Cortex of kidney (tissue), 1 donor: ENCODE measurements around the gene ANXA4.
"Not testable (repeated sequence)": the region's sequence is repeated elsewhere in the genome, so short reads cannot be mapped to it uniquely, and the experiment has no call there.

Experiments
- DNase-seq: peaks from one replicate; lab custom pipeline; 2025; lab: John Stamatoyannopoulos, UW

ANXA4 gene

DNA sequence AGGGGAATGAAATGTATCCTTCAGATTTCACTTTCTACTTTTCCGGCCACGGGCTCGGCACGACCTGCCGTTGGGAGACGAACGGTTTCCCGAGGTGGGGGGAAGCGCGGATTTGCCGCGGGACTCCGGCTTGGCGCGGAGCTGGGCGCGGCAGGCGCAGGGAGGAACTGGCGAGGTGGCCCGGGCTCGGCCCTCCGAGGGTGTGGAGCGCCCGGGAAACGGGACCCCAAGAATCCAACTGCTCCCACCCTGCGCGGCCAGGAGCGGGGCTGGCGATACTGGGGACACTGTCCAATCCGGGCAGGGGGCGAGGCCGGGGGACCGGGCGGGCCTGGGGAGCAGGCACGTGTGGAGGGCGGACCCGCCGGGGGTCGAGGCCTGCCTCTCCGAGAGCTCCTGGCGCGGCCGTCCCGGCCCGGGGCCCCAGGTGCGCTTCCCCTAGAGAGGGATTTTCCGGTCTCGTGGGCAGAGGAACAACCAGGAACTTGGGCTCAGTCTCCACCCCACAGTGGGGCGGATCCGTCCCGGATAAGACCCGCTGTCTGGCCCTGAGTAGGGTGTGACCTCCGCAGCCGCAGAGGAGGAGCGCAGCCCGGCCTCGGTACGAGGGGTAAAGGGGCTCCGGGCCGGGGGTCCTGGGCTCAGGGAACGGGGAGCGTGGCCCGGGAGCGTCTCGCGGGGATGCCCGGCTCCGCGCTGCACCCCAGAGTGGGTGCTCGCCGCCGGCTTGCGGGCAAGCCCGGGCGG, at the start of gene ANXA4:
Gene ANXA4, plus strand, starts transcription at position 560 of the 747 bp plus-strand sequence. CDS start 39,432 bp downstream, outside the sequence.
- DNase-seq, result no peak

- no peak for DNase-seq
Observed at GRCh38 chr2:69692424-69692823, 49.5 kb upstream of the ANXA4 start.

GRCh38 chr2:69693059-69693774, 48.7 kb upstream of the ANXA4 start:
- no peak for DNase-seq

GRCh38 chr2:69693775-69694450, 48.0 kb upstream of the ANXA4 start:
- DNase-seq, result no peak

DNA sequence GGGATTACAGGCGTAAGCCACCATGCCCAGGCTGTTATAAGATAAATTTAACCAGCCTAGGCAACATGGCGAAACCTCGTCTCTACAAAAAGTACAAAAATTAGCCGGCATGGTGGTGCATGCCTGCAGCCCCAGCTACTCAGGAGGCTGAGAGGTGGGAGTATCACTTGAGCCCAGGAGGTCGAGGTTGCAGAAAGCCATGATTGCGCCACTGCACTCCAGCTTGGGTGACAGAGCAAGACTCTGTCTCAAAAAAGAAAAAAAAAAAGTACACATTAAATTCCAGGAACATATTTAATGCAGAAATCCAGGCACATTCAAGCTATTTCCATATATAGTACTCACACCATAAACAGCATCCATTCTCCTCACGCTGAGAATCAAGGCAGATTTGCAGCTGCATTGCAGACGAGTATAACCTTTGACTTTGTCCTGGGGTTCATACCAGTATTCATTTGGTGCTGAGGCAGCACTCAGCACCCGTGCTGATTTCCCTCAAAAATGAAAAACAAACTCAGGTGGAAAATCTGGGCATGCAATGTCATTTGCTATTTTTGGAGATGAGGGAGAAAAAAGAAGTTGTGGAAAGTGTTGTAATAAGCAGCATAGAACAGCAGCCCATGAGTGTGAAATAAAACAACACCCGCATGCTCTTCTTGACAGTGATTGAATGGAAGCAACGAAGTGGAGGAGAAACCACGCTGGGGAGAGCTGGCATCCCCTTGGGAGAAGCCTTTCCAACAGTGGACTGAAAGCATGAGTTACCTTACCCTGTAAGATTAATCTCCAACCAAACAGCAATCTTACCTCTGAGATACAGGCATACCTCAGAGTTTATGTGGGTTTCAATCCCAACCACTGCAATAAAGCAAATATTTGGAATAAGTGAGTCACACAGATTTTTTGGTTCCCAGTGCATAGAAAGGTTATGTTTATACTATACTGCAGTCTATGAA, 46.8 kb upstream of the ANXA4 start:
- no peak for DNase-seq

DNA sequence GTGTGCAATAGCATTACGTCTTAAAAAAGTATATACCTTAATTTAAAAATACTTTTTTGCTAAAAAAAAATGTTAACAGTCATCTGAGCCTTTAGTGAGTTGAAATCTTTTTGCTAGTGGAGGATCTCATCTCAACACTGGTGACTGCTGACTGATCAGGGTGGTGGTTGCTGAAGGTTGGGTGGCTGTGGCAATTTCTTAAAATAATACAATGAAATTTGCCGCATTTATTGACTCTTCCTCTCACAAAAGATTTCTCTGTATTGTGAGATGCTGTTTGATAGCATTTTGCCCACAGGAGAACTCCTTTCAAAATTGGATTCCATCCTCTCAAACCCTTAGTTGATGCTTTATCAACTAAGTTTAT, 46.1 kb upstream of the ANXA4 start:
- no peak for DNase-seq

DNA sequence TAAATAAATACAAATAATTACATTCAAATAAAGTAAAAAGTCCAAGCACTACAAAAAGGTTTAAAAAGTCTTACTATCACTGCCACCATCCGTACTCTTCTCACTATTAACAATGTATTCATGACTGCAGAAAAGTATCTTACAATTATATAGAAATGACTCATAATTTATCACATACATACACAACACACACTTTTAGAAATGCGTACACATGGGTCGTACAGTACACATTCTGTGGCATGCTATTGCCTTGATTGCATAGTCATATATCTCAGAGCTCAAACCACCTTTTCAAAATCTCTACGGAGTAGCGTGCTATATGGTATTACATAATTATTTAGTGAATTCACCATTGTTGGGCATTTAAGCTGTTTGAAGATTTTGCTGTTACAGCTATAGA, 41.6 kb upstream of the ANXA4 start:
- DNase-seq, result no peak

DNA sequence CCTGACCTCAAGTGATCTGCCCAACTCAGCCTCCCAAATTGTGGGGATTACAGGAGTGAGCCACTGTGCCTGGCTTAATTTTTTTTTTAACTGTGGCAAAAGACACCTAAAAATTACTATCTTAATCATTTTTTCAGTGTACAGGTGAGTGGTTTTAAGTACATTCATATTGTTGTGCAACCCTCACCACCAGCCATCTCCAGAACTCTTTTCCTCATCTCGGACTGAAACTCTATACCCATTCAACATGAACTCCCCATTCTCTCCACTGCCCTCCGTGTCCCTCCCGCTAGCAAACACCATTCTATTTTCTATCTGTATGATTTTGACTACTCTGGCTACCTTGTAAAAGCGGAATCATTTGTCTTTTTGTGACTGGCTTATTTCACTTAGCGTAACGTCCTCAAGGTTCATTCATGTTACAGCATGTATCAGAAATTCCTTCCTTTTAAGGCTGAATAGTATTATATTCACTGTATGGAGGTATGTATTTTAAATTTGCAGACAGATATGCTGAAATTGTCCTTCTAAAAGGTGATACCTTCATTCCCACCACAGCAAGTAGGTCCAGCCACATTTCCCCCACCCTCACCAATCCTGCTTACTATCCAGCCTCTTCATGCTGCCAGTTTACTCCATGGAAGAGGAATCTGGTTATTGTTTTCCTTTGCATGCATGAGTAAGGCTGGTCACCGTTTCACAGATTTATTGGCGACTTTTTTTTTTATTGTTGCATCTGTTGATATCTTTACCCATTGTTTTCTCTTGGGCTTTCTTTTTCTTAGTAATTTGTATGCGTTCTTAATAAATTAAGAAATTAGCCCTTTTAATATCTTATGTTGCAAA, 40.6 kb upstream of the ANXA4 start:
- DNase-seq, result no peak

DNA sequence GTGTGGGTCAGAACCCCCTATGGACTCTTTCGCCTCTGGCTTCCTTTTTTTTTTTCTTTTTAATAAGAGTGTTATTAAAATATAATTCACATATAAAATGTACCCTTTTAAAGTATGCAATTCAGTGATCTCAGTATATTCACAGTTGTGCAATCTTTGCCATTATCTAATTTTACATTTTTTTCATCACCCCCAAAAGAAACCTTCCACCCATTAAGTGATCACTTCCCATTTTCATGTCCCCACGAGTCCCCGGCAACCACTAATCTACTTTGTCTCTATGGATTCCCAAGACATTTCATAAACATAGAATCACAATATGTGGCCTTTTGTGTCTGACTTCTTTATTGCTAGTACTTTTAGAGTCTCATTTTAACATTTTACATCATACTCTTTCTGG, 38.7 kb upstream of the ANXA4 start:
- DNase-seq, result no peak

DNA sequence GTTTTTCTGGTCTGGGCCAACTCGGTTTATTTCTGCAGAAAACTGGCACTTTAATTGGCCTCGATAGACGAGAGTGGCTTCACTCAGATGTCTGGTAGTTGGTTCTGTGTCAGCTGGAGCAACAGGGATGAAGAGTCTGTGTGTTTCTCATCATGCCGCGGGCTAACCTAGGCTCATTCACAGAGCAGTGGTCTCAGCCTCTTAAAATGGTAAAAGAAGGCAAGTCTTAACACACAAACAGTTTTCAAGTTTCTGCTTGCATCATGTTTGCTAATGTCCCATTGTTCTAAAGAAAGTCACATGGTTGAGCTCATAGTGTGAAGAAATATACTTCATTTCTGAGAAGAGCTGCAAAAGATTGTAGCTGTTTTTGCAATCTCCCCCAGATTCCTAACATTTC, 37.5 kb upstream of the ANXA4 start:
- no peak for DNase-seq

DNA sequence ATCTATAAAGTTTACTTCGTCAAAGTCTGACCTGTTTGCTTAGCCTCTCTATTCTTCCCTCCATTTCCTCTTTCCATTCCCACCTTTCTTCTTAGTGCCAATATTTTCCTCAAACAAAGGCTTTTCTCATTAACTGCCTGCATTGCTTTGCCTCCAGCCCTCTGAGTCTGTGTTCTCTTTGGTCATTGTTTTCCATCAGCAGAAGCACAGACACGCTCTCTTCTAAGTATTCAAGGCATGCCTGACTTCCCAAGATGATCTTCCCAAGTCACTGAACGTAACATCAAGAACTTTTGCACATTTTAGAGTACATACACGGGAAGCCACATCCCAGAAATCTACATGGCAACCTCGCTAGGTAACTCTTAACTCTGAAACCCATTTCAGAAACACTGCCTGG, 32.6 kb upstream of the ANXA4 start:
- no peak for DNase-seq

- no peak for DNase-seq
Observed at GRCh38 chr2:69711971-69712370, 30.0 kb upstream of the ANXA4 start.

DNA sequence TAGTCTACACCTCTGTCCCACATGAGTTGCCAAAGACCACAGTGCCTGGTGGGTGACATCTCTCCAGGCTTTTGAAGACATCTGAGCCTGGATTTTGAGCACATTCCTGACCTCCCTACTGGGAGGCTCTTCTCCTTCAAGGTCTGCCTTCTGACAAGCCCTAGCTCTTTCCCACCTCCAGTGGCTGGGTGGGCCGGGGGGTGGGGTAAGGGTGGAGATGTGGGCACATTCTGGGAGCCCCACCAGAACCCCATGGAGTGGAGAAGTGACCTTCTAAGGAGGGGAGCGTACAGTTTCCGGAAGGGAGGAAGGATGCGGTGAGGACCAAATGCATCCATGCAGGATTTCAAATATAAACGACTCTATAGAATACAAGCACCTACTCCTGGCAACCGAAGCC, 27.9 kb upstream of the ANXA4 start:
- DNase-seq, result no peak

- DNase-seq, result not testable (repeated sequence)
Observed at GRCh38 chr2:69714539-69715220, 27.3 kb upstream of the ANXA4 start.

- DNase-seq, result no peak
Observed at GRCh38 chr2:69715964-69716363, 26.0 kb upstream of the ANXA4 start.

DNA sequence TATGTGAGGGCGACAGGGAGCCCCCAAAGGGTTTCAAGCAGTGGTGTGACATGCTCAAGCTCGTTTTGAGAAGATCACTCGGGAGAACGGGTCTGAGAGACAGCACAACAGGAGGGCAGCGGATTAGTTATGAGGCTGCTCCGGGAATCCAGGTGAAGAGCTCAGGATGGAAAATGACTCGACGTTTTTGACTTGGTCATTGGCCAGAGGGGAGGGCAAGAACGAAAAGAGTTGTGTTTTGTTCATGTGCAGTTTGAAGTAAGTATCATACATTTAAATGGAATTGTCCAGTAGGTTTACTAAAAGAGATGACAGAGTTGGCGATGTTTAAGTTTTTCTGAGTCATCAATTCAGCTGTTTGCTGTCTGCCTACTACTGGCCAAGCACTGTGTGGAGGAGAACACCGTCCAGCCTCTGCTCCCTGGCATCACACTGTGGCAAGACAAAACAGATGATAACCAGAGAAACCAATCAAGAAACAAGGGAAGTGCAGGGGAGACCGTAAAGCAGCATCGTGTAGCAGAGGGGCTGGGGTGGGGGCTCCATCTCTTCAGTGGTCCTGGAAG, 25.3 kb upstream of the ANXA4 start:
- DNase-seq, result no peak

DNA sequence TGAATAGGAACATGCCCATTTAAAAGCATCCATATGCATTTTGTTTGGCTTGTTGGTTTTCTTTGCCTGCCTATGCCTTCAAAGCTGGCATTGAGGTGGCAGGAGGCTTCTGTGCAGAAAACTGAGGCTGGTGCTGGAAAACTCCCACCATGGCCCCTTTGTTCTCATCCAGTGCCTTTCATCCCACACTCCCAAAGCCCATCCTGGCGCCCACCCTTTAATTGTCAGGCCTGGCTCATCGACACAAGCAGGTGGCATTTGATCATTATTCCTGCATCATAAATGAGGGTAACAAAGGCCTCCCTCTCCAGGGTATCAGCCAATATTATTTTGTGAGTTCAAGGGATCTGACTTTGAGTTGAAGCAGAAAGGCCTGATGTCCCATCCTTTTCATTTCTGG, 24.7 kb upstream of the ANXA4 start:
- DNase-seq, result no peak

- no peak for DNase-seq
Observed at GRCh38 chr2:69717861-69718273, 24.1 kb upstream of the ANXA4 start.

- no peak for DNase-seq
Observed at GRCh38 chr2:69718338-69718965, 23.5 kb upstream of the ANXA4 start.

GRCh38 chr2:69720404-69720803, 21.5 kb upstream of the ANXA4 start:
- DNase-seq, result no peak
